Activated B cell treated with CpG ODN at 0.5 μM for 24 hours (primary cell): Measurements from ENCODE around the gene FAM78A. TPM values are rescaled to one million over a fixed set of nuclear protein-coding genes. Genes with fewer than 3 reads are reported as not detected.

Experiments used
- ATAC-seq: fragments of 200-7000 bp; cut with Tn5 transposase; one replicate; pipeline ENCODE4 v1.10.0; 2021; ENCODE audit warnings: low read depth, mild to moderate bottlenecking, moderate library complexity
- CTCF ChIA-PET: fragments of 350-600 bp; sonication (Branson Sonifier 250); formaldehyde crosslinking; loops from one replicate; lab custom pipeline; 2021; ENCODE audit warnings: antibody characterized with exemption; lab: Charles Lee
- POLR2A ChIA-PET: fragments of 350-600 bp; sonication (Branson Sonifier 250); formaldehyde crosslinking; loops from one replicate; lab custom pipeline; 2021; ENCODE audit warnings: antibody characterized with exemption; lab: Charles Lee
- DNase-seq: peaks from one replicate; pipeline ENCODE4 v3.0.0; 2022
- H3K27ac Mint-ChIP-seq: one replicate; pipeline ENCODE4 v1.8.0; 2020; ENCODE audit warnings: mixed read lengths
- H3K27me3 Mint-ChIP-seq: one replicate; pipeline ENCODE4 v1.8.0; 2021; ENCODE audit warnings: mixed read lengths
- H3K36me3 Mint-ChIP-seq: one replicate; pipeline ENCODE4 v1.8.0; 2021; ENCODE audit warnings: low read depth, mixed read lengths
- H3K4me1 Mint-ChIP-seq: one replicate; pipeline ENCODE4 v1.8.0; 2021; ENCODE audit warnings: mixed read lengths
- H3K4me3 Mint-ChIP-seq: one replicate; pipeline ENCODE4 v1.8.0; 2020; ENCODE audit warnings: mild to moderate bottlenecking, mixed read lengths
- H3K9me3 Mint-ChIP-seq: one replicate; pipeline ENCODE4 v1.8.0; 2020; ENCODE audit warnings: mixed read lengths
- CTCF ChIP-seq: fragments of 200-600 bp; IDR thresholded peaks from one replicate; pipeline ENCODE4 v1.8.0; 2022; ENCODE audit warnings: antibody characterized with exemption, mild to moderate bottlenecking
- intact Hi-C: fragments of 100-400 bp; cut with micrococcal nuclease; formaldehyde crosslinking; loops from one replicate; pipeline ENCODE4 v1.15.1; 2024
- total RNA-seq: library from RNA; stranded (reverse); gene quantifications from 2 replicates; pipeline ENCODE4 v1.2.3, GENCODE V29; 2022

The FAM78A gene
- total RNA-seq, 1 donor from 2014 or later: 22.9 TPM

- no peak for ATAC-seq
- CTCF ChIA-PET: no interaction called here
- H3K27ac Mint-ChIP-seq: no peak overlapping the region
Measured at GRCh38 chr9:131290767-131291370, 14.6 kb upstream of the FAM78A start.

GRCh38 chr9:131290036-131290766 is 13.9 kb upstream of the FAM78A start:
- peaks cover 2% of the 10 kb centered on the region for H3K4me1 Mint-ChIP-seq
- no peaks in the 10 kb centered on the region for H3K9me3 Mint-ChIP-seq
- ChIA-PET CTCF (interaction anchor here (1.7 kb wide), 1 partner anchor 46 kb away, joined by 8 read pairs; no protein-coding TSS in a partner anchor), POLR2A (interaction anchor here (0.7 to 1.9 kb wide), 5 partner anchors 12 to 38 kb away, joined by 3 to 6 read pairs (median 4); partner anchors contain the start of gene FAM78A)
- no peaks in the 10 kb centered on the region for H3K36me3 Mint-ChIP-seq
- intact Hi-C loops: no loop called here
- H3K27me3 Mint-ChIP-seq: no peaks in the 10 kb centered on the region
- no peak overlapping the region for H3K4me3 Mint-ChIP-seq
- H3K27ac Mint-ChIP-seq: no peak overlapping the region
- peak; percentile 14 for ATAC-seq
- TF ChIP-seq CTCF: no peak
- no peak for DNase-seq

More at GRCh38 chr9:131290767-131291370, 14.6 kb upstream of the FAM78A start:
- peaks cover 2% of the 10 kb centered on the region for H3K4me1 Mint-ChIP-seq
- POLR2A ChIA-PET: interaction anchor here (1.1 kb wide), 1 partner anchor 35 kb away, joined by 3 read pairs; no protein-coding TSS in a partner anchor
- no peaks in the 10 kb centered on the region for H3K36me3 Mint-ChIP-seq
- H3K9me3 Mint-ChIP-seq: no peaks in the 10 kb centered on the region
- no peak for TF ChIP-seq CTCF
- intact Hi-C loops: no loop called here
- H3K4me3 Mint-ChIP-seq: no peak overlapping the region
- peaks cover 3% of the 10 kb centered on the region for H3K27me3 Mint-ChIP-seq
- DNase-seq: no peak

GRCh38 chr9:131289301-131290035 is 13.2 kb upstream of the FAM78A start, which contains the start of gene PLPP7:
Gene PLPP7, plus strand, starts transcription at chr9:131289723. Its CDS starts 275 bp downstream, at chr9:131289998.
- DNase-seq (no peak), ATAC-seq (peak; percentile 73)
- peaks cover 2% of the 10 kb centered on the region for H3K4me1 Mint-ChIP-seq
- no peaks in the 10 kb centered on the region for H3K36me3 Mint-ChIP-seq
- H3K27me3 Mint-ChIP-seq: no peaks in the 10 kb centered on the region
- no peak for TF ChIP-seq CTCF
- H3K27ac Mint-ChIP-seq: no peak within 1 kb of the TSS
- H3K4me3 Mint-ChIP-seq: peak within 1 kb of the TSS; percentile 44
- H3K9me3 Mint-ChIP-seq: no peaks in the 10 kb centered on the region
- ChIA-PET CTCF (interaction anchor here (1.0 to 1.7 kb wide), 2 partner anchors 47 to 112 kb away, joined by 4 to 8 read pairs; no protein-coding TSS in a partner anchor), POLR2A (interaction anchor here (0.7 to 1.9 kb wide), 4 partner anchors 11 to 37 kb away, joined by 3 to 6 read pairs (median 4); partner anchors contain the start of gene FAM78A)
- intact Hi-C loops: no loop called here

GRCh38 chr9:131288217-131288616 is 11.9 kb upstream of the FAM78A start:
- H3K4me3 Mint-ChIP-seq: no peak overlapping the region
- H3K4me1 Mint-ChIP-seq: peaks cover 2% of the 10 kb centered on the region
- H3K27ac Mint-ChIP-seq: no peak overlapping the region
- intact Hi-C loops: no loop called here
- TF ChIP-seq CTCF: no peak
- ATAC-seq: no peak
- H3K27me3 Mint-ChIP-seq: no peaks in the 10 kb centered on the region
- POLR2A ChIA-PET: interaction anchor here (1.7 to 1.9 kb wide), 2 partner anchors 10 to 12 kb away, joined by 4 to 6 read pairs; partner anchors contain the start of gene FAM78A
- no peaks in the 10 kb centered on the region for H3K36me3 Mint-ChIP-seq
- no peak for DNase-seq
- CTCF ChIA-PET: interaction anchor here (1.2 kb wide), 1 partner anchor 48 kb away, joined by 3 read pairs; no protein-coding TSS in a partner anchor
- no peaks in the 10 kb centered on the region for H3K9me3 Mint-ChIP-seq
